ENCODE data around the gene COA8. TPM values are rescaled to one million over a fixed set of nuclear protein-coding genes. Genes with fewer than 3 reads are reported as not detected.
A peak's percentile ranks its signal among the peaks of the same experiment; 100 is the strongest.

COA8 gene
- total and polyA plus RNA-seq, 2 of the 8 experiments (the other 6 are each of a cell fraction or from before 2014, with no cell fraction given): 7.1 to 35.5 TPM

- FAIRE-seq (no peak), DNase-seq (ENCODE audit: low read depth in 1 of 2, low spot score in 2 of 2) (no peak)
- Histone ChIP-seq H3K27ac (ENCODE audit: low read depth, low read length) (no peak overlapping the region), H2AFZ (ENCODE audit: low read length) (no peak overlapping the region), H3K4me2 (ENCODE audit: insufficient read depth in 1 of 2, low read depth in 2 of 2, low read length in 2 of 2) (no peak overlapping the region), H3K18ac (ENCODE audit: extremely low read depth, low read length) (no peak overlapping the region), H4K5ac (ENCODE audit: insufficient read length, low read depth, low read length) (no peak overlapping the region), H3K56ac (replicated peaks; ENCODE audit: insufficient read length, low read depth, low read length) (no peak overlapping the region), H2BK20ac (ENCODE audit: low read length) (no peak overlapping the region), H2BK5ac (ENCODE audit: low read depth, low read length) (no peak overlapping the region), H3K4me3 (ENCODE audit: extremely low read depth in 1 of 4, insufficient read depth in 2 of 4, low read depth in 3 of 4, low read length in 4 of 4) (no peak overlapping the region), H3K9ac (replicated peaks in 1 of 4; ENCODE audit: extremely low read depth in 1 of 4, low read depth in 3 of 4, low read length in 3 of 4) (no peak overlapping the region), H2BK12ac (ENCODE audit: low read depth, low read length) (no peak overlapping the region), H3K9me3 (ENCODE audit: insufficient read depth in 2 of 2, low read depth in 1 of 2, low read length in 1 of 2) (no peaks in the 10 kb centered on the region), H4K8ac (ENCODE audit: extremely low read depth, insufficient read depth, low read length) (no peak overlapping the region), H3K4ac (replicated peaks; ENCODE audit: insufficient read length, low read depth, low read length) (peak overlapping the region; percentile 91), H3K14ac (ENCODE audit: insufficient read length) (no peak overlapping the region), H2BK120ac (replicated peaks; ENCODE audit: low read depth, low read length) (peak overlapping the region; percentile 54), H2BK15ac (ENCODE audit: low read length) (no peak overlapping the region), H3K23ac (ENCODE audit: insufficient read length) (no peak overlapping the region), H3K79me1 (ENCODE audit: low read depth, low read length) (peaks cover 7% of the 10 kb centered on the region), H3K27me3 (replicated peaks in 1 of 4; ENCODE audit: control insufficient read depth in 3 of 4, extremely low read depth in 1 of 4, insufficient read depth in 3 of 4, low read length in 3 of 4) (no peaks in the 10 kb centered on the region), H2AK5ac (ENCODE audit: low read depth, low read length) (no peak overlapping the region), H3K4me1 (replicated peaks in 1 of 4; ENCODE audit: control insufficient read depth in 3 of 4, insufficient read depth in 4 of 4, low read length in 3 of 4) (no peaks in the 10 kb centered on the region; a peak in 1 of 7 replicates), H3K36me3 (ENCODE audit: control insufficient read depth in 2 of 4, insufficient read depth in 4 of 4, low read length in 3 of 4) (0 out of 8 replicates have a peak, but pooled peaks cover 0 to 3% (median 0%) of the 10 kb centered on the region in 4 experiments), H4K20me1 (replicated peaks in 1 of 2; ENCODE audit: control insufficient read depth in 1 of 2, insufficient read depth in 2 of 2, low read length in 2 of 2) (peaks cover 6 to 15% of the 10 kb centered on the region in 2 experiments), H3K23me2 (ENCODE audit: low read depth, low read length) (no peaks in the 10 kb centered on the region), H3K79me2 (ENCODE audit: control insufficient read depth in 1 of 2, insufficient read depth in 2 of 2, low read length in 2 of 2) (peaks cover 33 to 89% of the 10 kb centered on the region in 2 experiments), H4K91ac (replicated peaks; ENCODE audit: insufficient read length, low read length) (no peak overlapping the region)
- TF ChIP-seq EP300 (IDR thresholded peaks at IDR 0.05; ENCODE audit: borderline replicate concordance in 1 of 2, low read depth in 2 of 2, low read length in 2 of 2) (no peak), SRF (IDR thresholded peaks at IDR 0.05; ENCODE audit: low read depth, low read length) (no peak), ATF3 (IDR thresholded peaks at IDR 0.05; ENCODE audit: insufficient read depth, low read depth, low read length) (no peak), KDM5A (IDR thresholded peaks at IDR 0.05; ENCODE audit: low read length) (no peak), SP2 (IDR thresholded peaks at IDR 0.05; ENCODE audit: low read length) (no peak), BCL11A (IDR thresholded peaks at IDR 0.05; ENCODE audit: low read depth in 2 of 2, low read length in 2 of 2) (no peak), GTF2F1 (IDR thresholded peaks at IDR 0.05; ENCODE audit: borderline replicate concordance, low read depth, low read length) (no peak), TAF1 (IDR thresholded peaks at IDR 0.05; ENCODE audit: low read depth, low read length) (no peak), CHD2 (IDR thresholded peaks at IDR 0.05; ENCODE audit: low read length) (no peak)
- WGBS, 2 experiments (ENCODE audit: extremely low coverage in 1 of 2, insufficient coverage in 1 of 2, insufficient read length in 1 of 2, insufficient replicate concordance in 2 of 2, low coverage in 1 of 2, low lambda C conversion rate in 2 of 2, missing lambda C conversion rate in 1 of 2): 94% methylated on average over 3 of the region's 3 CpGs; no CpG with 5 or more reads in 1 of the 2 experiments
- ChIA-PET POLR2A (ENCODE audit: partially characterized antibody) (no interaction called here), CTCF (ENCODE audit: partially characterized antibody) (interaction anchor here (1.2 kb wide), 1 partner anchor 12 kb away, joined by 3 read pairs; no protein-coding TSS in a partner anchor)
Observed at GRCh38 chr14:103638594-103638993, 75.8 kb downstream of the COA8 start.

Data from H1 (cell line).